IMR-90 (cell line): ENCODE data around the gene C3orf80. TPM values are rescaled to one million over a fixed set of nuclear protein-coding genes. Genes with fewer than 3 reads are reported as not detected.
"Not testable (repeated sequence)": the region's sequence is repeated elsewhere in the genome, so short reads cannot be mapped to it uniquely, and the experiment has no call there.

Experiments
- ATAC-seq: fragments of 200-7000 bp; cut with Tn5 transposase; 2 replicates; pipeline ENCODE4 v1.9.1; 2020; ENCODE audit warnings: low read depth, mild to moderate bottlenecking, moderate library complexity
- BruUV-seq: library from RNA; stranded (reverse); fragments of 400-500 nt; replicated peaks from 2 replicates; lab custom pipeline; 2021; lab: Mats Ljungman, UMichigan
- CTCF ChIA-PET: fragments of 300-600 bp; formaldehyde crosslinking; extraction: SDS; loops from one replicate; lab custom pipeline; 2021; ENCODE audit warnings: antibody characterized with exemption; lab: Yijun Ruan, JAX
- POLR2A ChIA-PET: fragments of 300-600 bp; sonication (Branson Sonifier 250); formaldehyde crosslinking; loops from one replicate; lab custom pipeline; 2022; ENCODE audit warnings: antibody characterized with exemption; ENCODE audit not compliant: unreplicated experiment; lab: Charles Lee
- DNase-seq: peaks from one replicate; pipeline ENCODE4 v3.0.0; 2013
- H2AFZ ChIP-seq: replicated peaks from 2 replicates; pipeline ENCODE3; 2013; ENCODE audit warnings: low read length, mild to moderate bottlenecking; ENCODE audit not compliant: poor library complexity
- H2AK5ac ChIP-seq: 2 replicates; pipeline ENCODE4 v1.6.1; 2013; ENCODE audit warnings: low read depth, low read length, inconsistent platforms
- H2AK9ac ChIP-seq: replicated peaks from 2 replicates; pipeline ENCODE3; 2013; ENCODE audit warnings: mild to moderate bottlenecking, low read depth, low read length, moderate library complexity; ENCODE audit not compliant: poor library complexity
- H2BK120ac ChIP-seq: 2 replicates; pipeline ENCODE4 v1.6.1; 2013; ENCODE audit warnings: low read depth, low read length, inconsistent platforms
- H2BK15ac ChIP-seq: 3 replicates; pipeline ENCODE4 v1.6.1; 2013; ENCODE audit warnings: low read depth, low read length, inconsistent platforms
- H2BK20ac ChIP-seq: 2 replicates; pipeline ENCODE4 v1.6.1; 2013; ENCODE audit warnings: low read depth, mild to moderate bottlenecking, inconsistent platforms, low read length, moderate library complexity
- H2BK5ac ChIP-seq: 2 replicates; pipeline ENCODE4 v1.6.1; 2013; ENCODE audit warnings: mild to moderate bottlenecking, low read depth, low read length, inconsistent platforms; ENCODE audit not compliant: poor library complexity, severe bottlenecking
- H3K14ac ChIP-seq: replicated peaks from 2 replicates; pipeline ENCODE4 v1.6.1; 2013; ENCODE audit warnings: low read depth, low read length, inconsistent platforms
- H3K18ac ChIP-seq: 2 replicates; pipeline ENCODE4 v1.6.1; 2013; ENCODE audit warnings: low read depth, low read length, control low read depth
- H3K23ac ChIP-seq: 2 replicates; pipeline ENCODE4 v1.6.1; 2013; ENCODE audit warnings: low read depth, low read length, inconsistent platforms
- H3K27ac ChIP-seq: 2 replicates; pipeline ENCODE4 v1.5.1; 2013; ENCODE audit warnings: mild to moderate bottlenecking, control low read depth, low read length; ENCODE audit not compliant: insufficient read depth
- H3K27me3 ChIP-seq: 2 replicates; pipeline ENCODE4 v1.6.1; 2013; ENCODE audit warnings: low read length; ENCODE audit not compliant: control insufficient read depth, insufficient read depth
- H3K36me3 ChIP-seq: 2 replicates; pipeline ENCODE4 v1.6.1; 2013; ENCODE audit warnings: low read length, mixed read lengths; ENCODE audit not compliant: control insufficient read depth, insufficient read depth
- H3K4ac ChIP-seq: 2 replicates; pipeline ENCODE4 v1.6.1; 2013; ENCODE audit warnings: low read depth, low read length, inconsistent platforms
- H3K4me1 ChIP-seq: 2 replicates; pipeline ENCODE4 v1.6.1; 2013; ENCODE audit warnings: low read length, mixed read lengths; ENCODE audit not compliant: control insufficient read depth, insufficient read depth
- H3K4me2 ChIP-seq: 2 replicates; pipeline ENCODE4 v1.6.1; 2013; ENCODE audit warnings: low read depth, mild to moderate bottlenecking, control low read depth, low read length, moderate library complexity
- H3K4me3 ChIP-seq: 2 replicates; pipeline ENCODE4 v1.5.1; 2013; ENCODE audit warnings: low read depth, mild to moderate bottlenecking, control low read depth, low read length, moderate library complexity; ENCODE audit not compliant: insufficient read depth
- H3K56ac ChIP-seq: 2 replicates; pipeline ENCODE4 v1.6.1; 2013; ENCODE audit warnings: low read length, inconsistent platforms; ENCODE audit not compliant: insufficient read depth; ENCODE audit errors: extremely low read depth
- H3K79me1 ChIP-seq, 2 experiments: 2 replicates each; pipeline ENCODE4 v1.6.1; 2013; ENCODE audit warnings: low read length in 2 of 2, inconsistent platforms in 1 of 2, low read depth in 1 of 2
- H3K9ac ChIP-seq: 2 replicates; pipeline ENCODE4 v1.6.1; 2013; ENCODE audit warnings: low read depth, low read length, control low read depth
- H3K9me1 ChIP-seq: 2 replicates; pipeline ENCODE4 v1.6.1; 2013; ENCODE audit warnings: low read length, inconsistent platforms; ENCODE audit not compliant: insufficient read depth
- H3K9me3 ChIP-seq: 2 replicates; pipeline ENCODE4 v1.6.1; 2013; ENCODE audit warnings: low read length; ENCODE audit not compliant: control insufficient read depth, insufficient read depth
- H4K20me1 ChIP-seq: 2 replicates; pipeline ENCODE4 v1.6.1; 2013; ENCODE audit warnings: low read length, inconsistent platforms; ENCODE audit not compliant: insufficient read depth
- H4K5ac ChIP-seq: 2 replicates; pipeline ENCODE4 v1.6.1; 2013; ENCODE audit warnings: mild to moderate bottlenecking, low read depth, low read length, control low read depth
- H4K8ac ChIP-seq, 2 experiments: 2 replicates each; pipeline ENCODE4 v1.6.1; 2013; ENCODE audit warnings: low read depth in 2 of 2, low read length in 2 of 2, control low read depth in 1 of 2, inconsistent platforms in 1 of 2
- H4K91ac ChIP-seq: 2 replicates; pipeline ENCODE4 v1.6.1; 2013; ENCODE audit warnings: low read depth, low read length, inconsistent platforms; ENCODE audit not compliant: insufficient read depth
- ELK1 ChIP-seq: fragments of 150-350 bp; IDR thresholded peaks from 2 replicates; pipeline ENCODE4 v1.6.1; 2016; ENCODE audit warnings: low read depth, mild to moderate bottlenecking, low read length, moderate library complexity, borderline replicate concordance
- MAZ ChIP-seq: IDR thresholded peaks from 2 replicates; pipeline ENCODE4 v1.6.1; 2012; ENCODE audit warnings: low read depth, mild to moderate bottlenecking, low read length, improper control_type of control experiment, moderate library complexity, borderline replicate concordance
- MXI1 ChIP-seq: IDR thresholded peaks from 2 replicates; pipeline ENCODE4 v1.6.1; 2012; ENCODE audit warnings: low read depth, mild to moderate bottlenecking, low read length, moderate library complexity, borderline replicate concordance
- RAD21 ChIP-seq: IDR thresholded peaks from 2 replicates; pipeline ENCODE4 v1.6.1; 2012; ENCODE audit warnings: low read length, improper control_type of control experiment
- RCOR1 ChIP-seq: IDR thresholded peaks from 2 replicates; pipeline ENCODE4 v1.6.1; 2012; ENCODE audit warnings: mild to moderate bottlenecking, low read length, improper control_type of control experiment; ENCODE audit not compliant: insufficient replicate concordance
- RFX5 ChIP-seq: IDR thresholded peaks from 2 replicates; pipeline ENCODE4 v1.8.0; 2012; ENCODE audit warnings: low read depth, mild to moderate bottlenecking, low read length, moderate library complexity
- SMC3 ChIP-seq: fragments of 150-350 bp; IDR thresholded peaks from 2 replicates; pipeline ENCODE4 v1.6.1; 2016; ENCODE audit warnings: low read depth, mild to moderate bottlenecking, antibody characterized with exemption, low read length, moderate library complexity
- USF2 ChIP-seq: fragments of 150-350 bp; IDR thresholded peaks from 2 replicates; pipeline ENCODE4 v1.6.1; 2017; ENCODE audit warnings: mild to moderate bottlenecking, antibody characterized with exemption, low read length, low read depth
- WGBS, 2 experiments: methylation state at CpG; one replicate each; pipeline versions ENCODE4 v1.1.5 to v1.1.7; 2013; ENCODE audit warnings: missing lambda C conversion rate in 2 of 2; ENCODE audit not compliant: insufficient read length in 1 of 2; ENCODE audit errors: extremely low coverage in 2 of 2; 5-methylcytosine and 5-hydroxymethylcytosine counted together
- dilution Hi-C: fragments of 300-500 bp; cut with HindIII; formaldehyde crosslinking; loops from one replicate; pipeline ENCODE4 v1.14.3; 2018; ENCODE audit warnings: low sequenced_read_pairs; ENCODE audit not compliant: unreplicated experiment
- in situ Hi-C: fragments of 300-500 bp; cut with MboI; formaldehyde crosslinking; loops from 3 replicates; pipeline ENCODE4 v1.14.3; 2019; ENCODE audit warnings: low sequenced_read_pairs, inconsistent platforms, mixed read lengths
- intact Hi-C: fragments of 100-400 bp; cut with micrococcal nuclease; formaldehyde crosslinking; loops from 2 replicates; pipeline ENCODE4 v1.10.0; 2022
- polyA plus RNA-seq, 3 experiments: library from polyadenylated mRNA; depleted of rRNA; stranded (reverse); fragments of >200 nt; gene quantifications; 2 replicates each; pipeline ENCODE4 v1.2.3, GENCODE V29; 2012; ENCODE audit warnings: low replicate concordance in 1 of 3
- total RNA-seq: library from RNA; depleted of rRNA; stranded (reverse); fragments of >200 nt; gene quantifications from 2 replicates; pipeline ENCODE4 v1.2.3, GENCODE V29; 2012

The C3orf80 gene
- total and polyA plus RNA-seq, 2 of the 4 experiments (the other 2 are of a cell fraction) = not detected

GRCh38 chr3:160176923-160177322 is 48.3 kb upstream of the C3orf80 start:
- Histone ChIP-seq H2BK20ac (no peak overlapping the region), H3K4me1 (no peaks in the 10 kb centered on the region; the same call in 1 of the 2 replicates), H3K18ac (no peak overlapping the region), H2BK5ac (no peak overlapping the region), H3K4me3 (no peak overlapping the region), H3K56ac (no peak overlapping the region), H3K36me3 (no peaks in the 10 kb centered on the region), H3K27ac (no peak overlapping the region), H3K9me1 (no peaks in the 10 kb centered on the region), H2AK5ac (no peak overlapping the region), H2BK15ac (no peak overlapping the region), H3K4me2 (no peak overlapping the region), H3K9ac (no peak overlapping the region), H4K5ac (no peak overlapping the region), H2AK9ac (no peak overlapping the region), H4K20me1 (no peaks in the 10 kb centered on the region), H2AFZ (no peak overlapping the region), H3K27me3 (no peaks in the 10 kb centered on the region), H3K23ac (no peak overlapping the region), H4K91ac (no peak overlapping the region), H4K8ac (no peak overlapping the region), H3K4ac (no peak overlapping the region), H3K9me3 (no peaks in the 10 kb centered on the region), H2BK120ac (no peak overlapping the region), H3K79me1 (no peaks in the 10 kb centered on the region), H3K14ac (no peak overlapping the region)
- POLR2A ChIA-PET = no interaction called here
- DNase-seq (no peak), ATAC-seq (no peak)
- no TSS peak for BruUV-seq
- CTCF ChIA-PET = no interaction called here
- TF ChIP-seq ELK1 (no peak), RCOR1 (no peak), SMC3 (no peak), MAZ (no peak), RAD21 (no peak), RFX5 (no peak), USF2 (no peak), MXI1 (no peak)
- dilution Hi-C loops (no loop called here), intact Hi-C loops (no loop called here), in situ Hi-C loops (no loop called here)

- H4K20me1 ChIP-seq, H3K56ac ChIP-seq, DNase-seq, H3K27me3 ChIP-seq, H2BK20ac ChIP-seq, H3K4ac ChIP-seq, BruUV-seq, H2AK5ac ChIP-seq, H4K8ac ChIP-seq, dilution Hi-C loops, H3K4me3 ChIP-seq, H2BK15ac ChIP-seq, H3K27ac ChIP-seq, H4K91ac ChIP-seq, CTCF ChIA-PET, H3K4me2 ChIP-seq, H2BK5ac ChIP-seq, H3K9me3 ChIP-seq, in situ Hi-C loops, H3K9me1 ChIP-seq, ATAC-seq, H2BK120ac ChIP-seq, H3K36me3 ChIP-seq, H3K79me1 ChIP-seq, H2AK9ac ChIP-seq, H3K14ac ChIP-seq, H3K23ac ChIP-seq, H3K18ac ChIP-seq, POLR2A ChIA-PET, intact Hi-C loops, H2AFZ ChIP-seq, H3K9ac ChIP-seq, H3K4me1 ChIP-seq, H4K5ac ChIP-seq: not testable (repeated sequence)
- no CpG with 5 or more reads among the region's 35 CpGs for WGBS, 2 experiments
Measured at GRCh38 chr3:160178661-160179060, 46.6 kb upstream of the C3orf80 start.
